CD4-positive, alpha-beta T cell (primary cell): ENCODE data around the gene RNF44. TPM values are rescaled to one million over a fixed set of nuclear protein-coding genes. Genes with fewer than 3 reads are reported as not detected.

Experiments
- ATAC-seq: fragments of 200-7000 bp; cut with Tn5 transposase; one replicate; pipeline ENCODE4 v1.10.0; 2022; ENCODE audit warnings: mild to moderate bottlenecking; ENCODE audit not compliant: poor library complexity
- CTCF ChIA-PET: fragments of 350-600 bp; sonication (Branson Sonifier 250); formaldehyde crosslinking; loops from one replicate; lab custom pipeline; 2021; ENCODE audit warnings: antibody characterized with exemption, inconsistent platforms; lab: Charles Lee
- POLR2A ChIA-PET: fragments of 350-600 bp; sonication (Branson Sonifier 250); formaldehyde crosslinking; loops from one replicate; lab custom pipeline; 2021; ENCODE audit warnings: antibody characterized with exemption, inconsistent platforms; lab: Charles Lee
- DNase-seq, 14 experiments: peaks; one replicate each; pipeline ENCODE4 v3.0.0-alpha.2; 2013 to 2020; ENCODE audit warnings: mixed read lengths in 2 of 14
- H3K27ac ChIP-seq, 2 donors: one replicate each; pipeline versions ENCODE4 v1.5.1 to v1.7.0; 2013; ENCODE audit warnings: low read length in 2 of 2, low read depth in 1 of 2, mild to moderate bottlenecking in 1 of 2
- H3K27me3 ChIP-seq, 2 experiments: 1 replicate in 1 of 2; 2 replicates in 1 of 2; pipeline versions ENCODE4 v1.6.1 to v1.7.0; 2013; ENCODE audit warnings: low read length in 2 of 2, control low read depth in 1 of 2, mild to moderate bottlenecking in 1 of 2, moderate library complexity in 1 of 2; ENCODE audit not compliant: insufficient read depth in 2 of 2, control insufficient read depth in 1 of 2
- H3K36me3 ChIP-seq: one replicate; pipeline ENCODE4 v1.6.1; 2013; ENCODE audit warnings: low read length, control low read depth; ENCODE audit not compliant: insufficient read depth
- H3K4me1 ChIP-seq: one replicate; pipeline ENCODE4 v1.6.1; 2013; ENCODE audit warnings: low read length, control low read depth; ENCODE audit not compliant: insufficient read depth
- H3K4me3 ChIP-seq: one replicate; pipeline ENCODE4 v1.5.1; 2013; ENCODE audit warnings: mild to moderate bottlenecking, low read length, moderate library complexity
- H3K9me3 ChIP-seq, 2 experiments: 1 replicate in 1 of 2; 2 replicates in 1 of 2; pipeline versions ENCODE4 v1.6.1 to v1.7.0; 2013; ENCODE audit warnings: low read length in 2 of 2, mild to moderate bottlenecking in 2 of 2, control low read depth in 1 of 2, moderate library complexity in 1 of 2; ENCODE audit not compliant: control insufficient read depth in 1 of 2, insufficient read depth in 1 of 2
- H3K27ac Mint-ChIP-seq: one replicate; pipeline ENCODE4 v1.8.0; 2020; ENCODE audit warnings: mixed read lengths
- H3K27me3 Mint-ChIP-seq: one replicate; pipeline ENCODE4 v1.8.0; 2021; ENCODE audit warnings: mixed read lengths
- H3K36me3 Mint-ChIP-seq: one replicate; pipeline ENCODE4 v1.8.0; 2021; ENCODE audit warnings: low read depth, mixed read lengths
- H3K4me1 Mint-ChIP-seq: one replicate; pipeline ENCODE4 v1.8.0; 2021; ENCODE audit warnings: low read depth, mixed read lengths
- H3K4me3 Mint-ChIP-seq: one replicate; pipeline ENCODE4 v1.8.0; 2020; ENCODE audit warnings: mild to moderate bottlenecking, mixed read lengths
- H3K9me3 Mint-ChIP-seq: one replicate; pipeline ENCODE4 v1.8.0; 2020; ENCODE audit warnings: mixed read lengths
- intact Hi-C, 2 experiments: fragments of 100-400 bp; cut with DNase I in 1 of 2; cut with micrococcal nuclease in 1 of 2; formaldehyde crosslinking; loops; one replicate each; pipeline versions ENCODE4 v1.15.1 to v1.9.0; 2023 to 2025; cut with DNase I, micrococcal nuclease
- total RNA-seq, 174 experiments: library from RNA in 2 of 174; stranded (reverse) in 2 of 174; gene quantifications; one replicate each; pipeline ENCODE4 v1.2.3 and lab custom pipeline; 2021 to 2026
- TF ChIP-seq, protein P1 (sequence below): fragments of 200-600 bp; IDR thresholded peaks from one replicate; pipeline ENCODE4 v1.8.0; 2022; ENCODE audit warnings: antibody characterized with exemption, mild to moderate bottlenecking

RNF44 gene
- total RNA-seq, 2 experiments from 2014 or later, result 208 to 217 TPM

DNA sequence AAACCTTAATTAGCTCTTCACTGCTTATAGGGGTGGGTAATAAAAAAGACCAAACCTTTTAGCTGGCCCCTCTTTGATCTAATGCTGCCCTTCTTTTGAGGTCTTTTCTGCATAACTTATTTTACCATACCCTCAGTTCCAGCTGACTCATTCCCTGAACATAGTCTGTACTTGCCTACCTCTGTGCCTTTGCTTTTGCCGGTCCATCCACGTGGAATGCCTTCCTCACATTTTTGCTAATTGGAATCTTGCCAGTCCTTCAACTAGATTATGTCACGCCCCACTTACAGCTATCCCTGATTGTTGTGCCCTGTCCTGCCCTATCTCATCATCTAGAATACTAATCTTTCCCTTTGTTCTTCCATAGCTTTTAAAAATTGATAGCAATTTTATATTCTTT, 44.8 kb downstream of the RNF44 start:
- no peak overlapping the region for H3K27ac ChIP-seq
- no peaks in the 10 kb centered on the region for H3K27me3 ChIP-seq
- H3K9me3 ChIP-seq, result no peaks in the 10 kb centered on the region
- Mint-ChIP-seq H3K4me3 (no peak overlapping the region), H3K27ac (no peak overlapping the region), H3K4me1 (peaks cover 30% of the 10 kb centered on the region), H3K9me3 (no peaks in the 10 kb centered on the region), H3K36me3 (peaks cover 86% of the 10 kb centered on the region), H3K27me3 (no peaks in the 10 kb centered on the region)
- TF ChIP-seq, protein P1, sequence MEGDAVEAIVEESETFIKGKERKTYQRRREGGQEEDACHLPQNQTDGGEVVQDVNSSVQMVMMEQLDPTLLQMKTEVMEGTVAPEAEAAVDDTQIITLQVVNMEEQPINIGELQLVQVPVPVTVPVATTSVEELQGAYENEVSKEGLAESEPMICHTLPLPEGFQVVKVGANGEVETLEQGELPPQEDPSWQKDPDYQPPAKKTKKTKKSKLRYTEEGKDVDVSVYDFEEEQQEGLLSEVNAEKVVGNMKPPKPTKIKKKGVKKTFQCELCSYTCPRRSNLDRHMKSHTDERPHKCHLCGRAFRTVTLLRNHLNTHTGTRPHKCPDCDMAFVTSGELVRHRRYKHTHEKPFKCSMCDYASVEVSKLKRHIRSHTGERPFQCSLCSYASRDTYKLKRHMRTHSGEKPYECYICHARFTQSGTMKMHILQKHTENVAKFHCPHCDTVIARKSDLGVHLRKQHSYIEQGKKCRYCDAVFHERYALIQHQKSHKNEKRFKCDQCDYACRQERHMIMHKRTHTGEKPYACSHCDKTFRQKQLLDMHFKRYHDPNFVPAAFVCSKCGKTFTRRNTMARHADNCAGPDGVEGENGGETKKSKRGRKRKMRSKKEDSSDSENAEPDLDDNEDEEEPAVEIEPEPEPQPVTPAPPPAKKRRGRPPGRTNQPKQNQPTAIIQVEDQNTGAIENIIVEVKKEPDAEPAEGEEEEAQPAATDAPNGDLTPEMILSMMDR, result no peak
- peaks cover 84% of the 10 kb centered on the region for H3K36me3 ChIP-seq
- POLR2A ChIA-PET, result no interaction called here
- ATAC-seq, result no peak
- no peak overlapping the region for H3K4me3 ChIP-seq
- H3K4me1 ChIP-seq, result peaks cover 17% of the 10 kb centered on the region
- CTCF ChIA-PET, result interaction anchor here (1.0 kb wide), 1 partner anchor 76 kb away, joined by 3 read pairs; the partner anchor contains the start of gene CLTB
- intact Hi-C loops, result no loop called here
- no peak for DNase-seq

DNA sequence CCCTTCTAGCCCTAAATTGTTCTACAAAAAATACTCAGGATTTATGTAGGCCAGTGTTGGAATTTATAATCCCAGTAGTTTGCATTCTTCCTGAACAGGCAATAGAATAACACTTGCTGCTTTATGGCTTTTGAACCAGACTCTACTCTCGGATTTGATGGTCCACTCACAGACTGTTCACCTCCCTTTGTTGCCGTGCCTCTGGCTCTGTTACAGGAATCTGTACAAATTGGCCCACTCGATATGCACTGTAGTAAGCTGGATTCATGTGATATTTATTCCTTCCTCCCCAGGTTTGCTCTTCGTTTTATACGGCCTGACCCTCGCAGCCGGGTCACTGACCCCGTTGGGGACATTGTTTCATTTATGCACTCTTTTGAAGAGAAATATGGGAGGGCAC, 45.3 kb downstream of the RNF44 start:
- Histone ChIP-seq H3K4me3 (no peak overlapping the region), H3K27me3 (no peaks in the 10 kb centered on the region), H3K27ac (no peak overlapping the region), H3K4me1 (peaks cover 22% of the 10 kb centered on the region), H3K9me3 (no peaks in the 10 kb centered on the region), H3K36me3 (peaks cover 81% of the 10 kb centered on the region)
- no peak for DNase-seq
- CTCF ChIA-PET, result no interaction called here
- H3K4me1 Mint-ChIP-seq, result peaks cover 33% of the 10 kb centered on the region
- no peak for ATAC-seq
- no peaks in the 10 kb centered on the region for H3K27me3 Mint-ChIP-seq
- intact Hi-C loops, result no loop called here
- peaks cover 86% of the 10 kb centered on the region for H3K36me3 Mint-ChIP-seq
- TF ChIP-seq, protein P1, result no peak
- H3K9me3 Mint-ChIP-seq, result no peaks in the 10 kb centered on the region
- POLR2A ChIA-PET, result no interaction called here
- no peak overlapping the region for H3K27ac Mint-ChIP-seq
- H3K4me3 Mint-ChIP-seq, result no peak overlapping the region

DNA sequence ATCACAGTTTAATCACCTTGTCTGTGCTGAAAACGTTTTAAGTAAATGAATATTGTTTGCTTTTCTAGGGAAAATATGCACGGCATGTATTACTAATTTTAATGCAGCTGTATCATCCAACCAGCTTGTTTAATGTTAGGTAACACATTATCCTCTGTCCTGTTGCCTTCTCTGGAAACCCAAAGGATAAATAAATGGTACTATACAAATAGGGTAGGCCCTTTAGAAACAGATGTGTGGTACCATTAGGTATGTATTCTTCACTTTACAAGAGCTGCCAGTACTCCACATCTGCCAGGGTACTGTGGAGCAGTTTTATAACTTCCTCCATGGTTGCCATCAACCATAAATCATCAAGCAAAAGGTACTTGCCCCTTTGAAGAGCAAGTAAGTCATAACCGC, 46.1 kb downstream of the RNF44 start:
- TF ChIP-seq, protein P1, result no peak
- POLR2A ChIA-PET, result no interaction called here
- Mint-ChIP-seq H3K9me3 (no peaks in the 10 kb centered on the region), H3K4me1 (peaks cover 41% of the 10 kb centered on the region), H3K27ac (peak overlapping the region; percentile 10), H3K36me3 (peaks cover 87% of the 10 kb centered on the region), H3K4me3 (no peak overlapping the region), H3K27me3 (no peaks in the 10 kb centered on the region)
- H3K27me3 ChIP-seq, result no peaks in the 10 kb centered on the region
- intact Hi-C loops, result no loop called here
- no peak overlapping the region for H3K4me3 ChIP-seq
- peaks cover 24% of the 10 kb centered on the region for H3K4me1 ChIP-seq
- H3K27ac ChIP-seq, result no peak overlapping the region
- ATAC-seq (no peak), DNase-seq (no peak)
- no peaks in the 10 kb centered on the region for H3K9me3 ChIP-seq
- H3K36me3 ChIP-seq, result peaks cover 80% of the 10 kb centered on the region
- CTCF ChIA-PET, result no interaction called here
